Vagina (tissue), 2 donors: ENCODE results near the gene FAM50A.

Source experiments
- CTCF ChIP-seq, 3 experiments: fragments of 450-650 bp in 2 of 3; fragments of 200-600 bp in 1 of 3; sonication (generic) in 1 of 3; IDR thresholded peaks; one replicate each; pipeline ENCODE4 v1.5.1; 2017 to 2019; ENCODE audit warnings: antibody characterized with exemption in 3 of 3, mild to moderate bottlenecking in 2 of 3, moderate library complexity in 2 of 3
- POLR2A ChIP-seq, 2 donors: fragments of 450-650 bp; IDR thresholded peaks; one replicate each; pipeline ENCODE4 v1.6.1; 2017; ENCODE audit warnings: antibody characterized with exemption in 2 of 2, mild to moderate bottlenecking in 2 of 2, moderate library complexity in 2 of 2

DNA sequence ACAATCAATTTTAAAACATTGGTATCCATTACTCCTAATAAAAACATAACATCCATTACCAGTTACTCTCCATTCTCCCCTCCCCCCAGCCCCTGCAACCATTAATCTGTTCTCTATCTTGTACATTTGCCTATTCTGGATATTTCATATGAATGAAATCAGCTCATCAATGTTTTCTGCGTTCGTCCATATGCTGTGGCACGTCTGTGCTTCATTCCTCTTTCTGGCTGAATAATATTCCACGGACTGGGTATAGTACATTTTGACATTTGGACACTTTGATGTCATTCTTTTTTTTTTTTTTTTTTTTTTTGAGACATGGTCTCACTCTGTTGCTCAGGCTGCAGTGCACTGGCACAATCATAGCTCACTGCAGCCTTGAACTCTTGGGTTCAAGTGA, 40.1 kb upstream of the FAM50A start:
- TF ChIP-seq POLR2A (IDR thresholded peaks at IDR 0.05) = no peak
- TF ChIP-seq CTCF (IDR thresholded peaks at IDR 0.05) = no peak
